HEK293 (cell line): ENCODE results near the gene AGMAT.
"Not testable (repeated sequence)": the region's sequence is repeated elsewhere in the genome, so short reads cannot be mapped to it uniquely, and the experiment has no call there.

Experiments used
- CTCF ChIA-PET: fragments of 350-600 bp; formaldehyde crosslinking; extraction: SDS; loops from one replicate; lab custom pipeline; 2021; ENCODE audit warnings: antibody characterized with exemption; lab: Yijun Ruan, JAX
- POLR2A ChIA-PET: fragments of 300-600 bp; formaldehyde crosslinking; extraction: SDS; loops from one replicate; lab custom pipeline; 2020; ENCODE audit warnings: antibody characterized with exemption, inconsistent platforms; lab: Yijun Ruan, JAX
- H3K27ac ChIP-seq: fragments of 200-500 bp; sonication (Bioruptor generic); 2 replicates; pipeline ENCODE4 v1.5.1; 2014; ENCODE audit warnings: low read depth, low read length, control low read depth, inconsistent platforms; ENCODE audit errors: extremely low read depth
- H3K36me3 ChIP-seq, 2 experiments: fragments of 200-500 bp in 1 of 2; sonication (Bioruptor generic) in 1 of 2; 1 replicate in 1 of 2; 2 replicates in 1 of 2; pipeline ENCODE4 v1.5.1; 2014 to 2017; ENCODE audit warnings: inconsistent platforms in 2 of 2, low read length in 2 of 2; ENCODE audit not compliant: control insufficient read depth in 2 of 2, insufficient read depth in 1 of 2
- H3K4me1 ChIP-seq: fragments of 200-500 bp; sonication (Bioruptor generic); 2 replicates; pipeline ENCODE4 v1.5.1; 2014; ENCODE audit warnings: mild to moderate bottlenecking, low read length, inconsistent platforms; ENCODE audit not compliant: control insufficient read depth, insufficient read depth
- H3K4me3 ChIP-seq: 2 replicates; pipeline ENCODE4 v1.5.1; 2011; ENCODE audit warnings: low read depth, mild to moderate bottlenecking, control low read depth, low read length, moderate library complexity
- H3K9me3 ChIP-seq: fragments of 200-500 bp; sonication (Bioruptor generic); 2 replicates; pipeline ENCODE4 v1.5.1; 2014; ENCODE audit warnings: low read depth, low read length, inconsistent platforms; ENCODE audit not compliant: control insufficient read depth, insufficient read depth
- GLI4 ChIP-seq: fragments of 450-650 bp; formaldehyde crosslinking; IDR thresholded peaks from 2 replicates; pipeline ENCODE4 v1.5.1; 2016; ENCODE audit warnings: missing biosample characterization, missing genetic modification characterization
- SP7 ChIP-seq: fragments of 450-650 bp; formaldehyde crosslinking; IDR thresholded peaks from 2 replicates; pipeline ENCODE4 v1.5.1; 2016; ENCODE audit warnings: missing biosample characterization, missing genetic modification characterization
- TRIM28 ChIP-seq: IDR thresholded peaks from 2 replicates; pipeline ENCODE4 v1.6.1; 2011; ENCODE audit warnings: low read length, control low read depth, borderline replicate concordance
- ZBTB17 ChIP-seq: fragments of 450-650 bp; formaldehyde crosslinking; IDR thresholded peaks from 2 replicates; pipeline ENCODE4 v1.5.1; 2016; ENCODE audit warnings: missing biosample characterization, missing genetic modification characterization
- ZBTB20 ChIP-seq: fragments of 450-650 bp; formaldehyde crosslinking; IDR thresholded peaks from 2 replicates; pipeline ENCODE4 v1.5.1; 2016; ENCODE audit warnings: missing biosample characterization, missing genetic modification characterization
- ZFP69B ChIP-seq: fragments of 450-650 bp; formaldehyde crosslinking; IDR thresholded peaks from 2 replicates; pipeline ENCODE4 v1.5.1; 2016; ENCODE audit warnings: missing biosample characterization, missing genetic modification characterization
- ZNF174 ChIP-seq: fragments of 450-650 bp; formaldehyde crosslinking; IDR thresholded peaks from 2 replicates; pipeline ENCODE4 v1.5.0; 2017; ENCODE audit warnings: missing biosample characterization, mild to moderate bottlenecking, missing genetic modification characterization
- ZNF214 ChIP-seq: fragments of 450-650 bp; formaldehyde crosslinking; IDR thresholded peaks from 2 replicates; pipeline ENCODE4 v1.5.1; 2017; ENCODE audit warnings: missing biosample characterization, mild to moderate bottlenecking, missing genetic modification characterization, borderline replicate concordance
- ZNF24 ChIP-seq: fragments of 450-650 bp; formaldehyde crosslinking; IDR thresholded peaks from 2 replicates; pipeline ENCODE4 v1.5.1; 2016; ENCODE audit warnings: missing biosample characterization, missing genetic modification characterization
- ZNF391 ChIP-seq: fragments of 450-650 bp; formaldehyde crosslinking; IDR thresholded peaks from 2 replicates; pipeline ENCODE4 v1.5.1; 2016; ENCODE audit warnings: low read depth, missing biosample characterization, missing genetic modification characterization, borderline replicate concordance
- ZNF664 ChIP-seq: fragments of 450-650 bp; formaldehyde crosslinking; IDR thresholded peaks from 2 replicates; pipeline ENCODE4 v1.5.1; 2016; ENCODE audit warnings: missing biosample characterization, missing genetic modification characterization
- ZNF701 ChIP-seq: fragments of 450-650 bp; formaldehyde crosslinking; IDR thresholded peaks from 2 replicates; pipeline ENCODE4 v1.5.1; 2016; ENCODE audit warnings: missing biosample characterization, missing genetic modification characterization
- TF ChIP-seq, protein P1 (sequence below): fragments of 450-650 bp; formaldehyde crosslinking; IDR thresholded peaks from 2 replicates; pipeline ENCODE4 v1.5.1; 2016; ENCODE audit warnings: missing biosample characterization, missing genetic modification characterization, borderline replicate concordance
- TF ChIP-seq, protein P2 (sequence below): fragments of 450-650 bp; formaldehyde crosslinking; IDR thresholded peaks from 2 replicates; pipeline ENCODE4 v1.5.1; 2016; ENCODE audit warnings: missing biosample characterization, missing genetic modification characterization
- TF ChIP-seq, protein P3 (sequence below): fragments of 450-650 bp; formaldehyde crosslinking; IDR thresholded peaks from 2 replicates; pipeline ENCODE4 v1.5.1; 2016; ENCODE audit warnings: missing biosample characterization, missing genetic modification characterization

The AGMAT gene

DNA sequence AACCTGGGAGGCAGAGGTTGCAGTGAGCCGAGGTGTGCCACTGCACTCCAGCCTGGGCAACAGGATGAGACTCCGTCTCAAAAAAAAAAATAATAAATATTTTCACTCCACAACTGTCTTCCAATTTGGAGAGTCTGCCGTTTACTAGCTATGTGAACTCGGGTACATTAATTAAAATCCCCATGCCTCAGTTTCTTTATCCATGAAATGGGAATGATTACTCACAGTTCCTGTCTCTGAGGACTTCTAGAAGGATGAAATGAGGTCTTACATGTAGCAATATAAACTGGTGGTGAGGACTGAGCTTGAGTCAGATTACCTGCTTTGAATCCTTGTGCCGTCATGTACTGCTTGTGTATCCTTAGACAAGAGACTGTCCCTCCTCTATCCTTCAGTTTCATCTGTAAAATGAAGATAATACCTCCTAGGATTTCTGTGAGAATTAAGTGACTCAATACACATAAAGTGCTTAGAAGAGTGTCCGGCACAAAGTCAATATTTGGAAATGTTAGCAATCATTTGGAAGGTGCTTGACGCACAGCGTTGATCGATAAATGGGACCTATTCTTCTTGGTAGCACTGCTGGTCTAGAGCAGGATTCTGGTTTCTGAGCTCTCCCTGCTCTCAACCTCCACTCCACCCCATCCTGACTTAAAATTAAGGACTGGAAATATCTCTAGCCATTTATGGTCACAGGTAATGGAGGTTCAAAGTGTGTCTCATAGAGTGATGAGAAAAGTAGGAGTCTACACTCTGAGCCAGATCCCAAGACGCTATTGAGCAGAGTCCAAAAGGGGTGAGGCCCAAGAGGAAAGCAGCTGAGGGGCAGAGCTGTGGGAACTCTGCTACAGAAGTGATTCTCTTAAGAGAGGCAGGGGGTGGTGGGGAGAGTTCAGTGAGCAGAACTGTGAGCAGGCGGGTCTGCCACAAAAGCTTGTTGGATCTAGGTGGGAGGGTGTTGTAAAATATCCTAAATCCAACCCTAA is 20.8 kb upstream of the AGMAT start:
- no peaks in the 10 kb centered on the region for H3K9me3 ChIP-seq
- TF ChIP-seq ZNF174 (tag by site-specific recombination) (no peak), ZNF664 (tag by site-specific recombination) (0 out of 2 replicates have a peak, but pooled peaks have one; percentile 11)
- no peaks in the 10 kb centered on the region for H3K36me3 ChIP-seq
- ChIA-PET POLR2A (interaction anchor here (2.4 kb wide), 1 partner anchor 11 kb away, joined by 23 read pairs; the partner anchor contains the start of gene DDI2), CTCF (interaction anchor here (1.2 to 1.4 kb wide), 2 partner anchors 10 to 135 kb away, joined by 4 to 5 read pairs; no protein-coding TSS in a partner anchor)
- no peak overlapping the region for H3K4me3 ChIP-seq
- no peaks in the 10 kb centered on the region for H3K4me1 ChIP-seq
- no peak overlapping the region for H3K27ac ChIP-seq

DNA sequence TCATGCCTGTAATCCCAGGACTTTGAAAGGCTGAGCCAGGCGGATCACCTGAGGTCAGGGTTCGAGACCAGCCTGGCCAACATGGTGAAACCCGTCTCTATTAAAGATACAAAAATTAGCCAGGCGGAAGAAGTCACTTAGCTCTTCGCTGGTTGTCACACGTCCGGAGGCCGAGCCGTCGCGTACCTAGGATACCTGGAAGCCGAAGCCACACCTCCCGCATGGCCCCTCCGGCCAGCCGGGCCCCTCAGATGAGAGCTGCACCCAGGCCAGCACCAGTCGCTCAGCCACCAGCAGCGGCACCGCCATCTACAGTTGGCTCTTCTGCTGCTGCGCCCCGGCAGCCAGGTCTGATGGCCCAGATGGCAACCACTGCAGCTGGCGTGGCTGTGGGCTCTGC is 19.5 kb upstream of the AGMAT start:
- ChIA-PET POLR2A (interaction anchor here (1.4 to 2.4 kb wide), 3 partner anchors 10 to 19 kb away, joined by 4 to 23 read pairs (median 7); partner anchors contain the start of gene DDI2), CTCF (interaction anchor here (0.8 to 1.2 kb wide), 2 partner anchors 8 to 115 kb away, joined by 4 read pairs; no protein-coding TSS in a partner anchor)
- H3K4me1 ChIP-seq, H3K9me3 ChIP-seq, H3K4me3 ChIP-seq, H3K27ac ChIP-seq, H3K36me3 ChIP-seq: not testable (repeated sequence)

DNA sequence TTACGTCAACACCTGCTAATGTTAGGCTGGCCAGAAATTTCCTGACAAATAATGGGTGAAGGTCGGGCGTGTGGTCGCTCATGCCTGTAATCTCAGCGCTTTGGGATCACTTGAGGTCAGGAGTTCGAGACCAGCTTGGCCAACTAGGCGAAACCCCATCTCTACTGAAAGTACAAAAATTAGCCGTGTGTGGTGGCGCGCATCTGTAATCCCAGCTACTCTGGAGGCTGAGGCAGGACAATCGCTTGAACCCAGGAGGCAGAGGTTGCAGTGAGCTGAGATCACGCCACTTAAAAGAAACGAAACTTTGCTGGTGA is 19.1 kb upstream of the AGMAT start:
- H3K36me3 ChIP-seq, H3K4me3 ChIP-seq, H3K4me1 ChIP-seq, H3K9me3 ChIP-seq, CTCF ChIA-PET: not testable (repeated sequence)
- H3K27ac ChIP-seq = peak overlapping the region; percentile 43; the same call in 1 of the 2 replicates
- POLR2A ChIA-PET = interaction anchor here (0.8 to 2.4 kb wide), 8 partner anchors 8 to 77 kb away, joined by 3 to 23 read pairs (median 4); partner anchors contain the start of genes DDI2 and DNAJC16
- TF ChIP-seq ZNF391 (tag by site-specific recombination) (0 out of 2 replicates have a peak, but pooled peaks have one; percentile 43), ZNF701 (tag by site-specific recombination) (peak; percentile 59; the same call in 1 of the 2 replicates)
- TF ChIP-seq, protein P1, sequence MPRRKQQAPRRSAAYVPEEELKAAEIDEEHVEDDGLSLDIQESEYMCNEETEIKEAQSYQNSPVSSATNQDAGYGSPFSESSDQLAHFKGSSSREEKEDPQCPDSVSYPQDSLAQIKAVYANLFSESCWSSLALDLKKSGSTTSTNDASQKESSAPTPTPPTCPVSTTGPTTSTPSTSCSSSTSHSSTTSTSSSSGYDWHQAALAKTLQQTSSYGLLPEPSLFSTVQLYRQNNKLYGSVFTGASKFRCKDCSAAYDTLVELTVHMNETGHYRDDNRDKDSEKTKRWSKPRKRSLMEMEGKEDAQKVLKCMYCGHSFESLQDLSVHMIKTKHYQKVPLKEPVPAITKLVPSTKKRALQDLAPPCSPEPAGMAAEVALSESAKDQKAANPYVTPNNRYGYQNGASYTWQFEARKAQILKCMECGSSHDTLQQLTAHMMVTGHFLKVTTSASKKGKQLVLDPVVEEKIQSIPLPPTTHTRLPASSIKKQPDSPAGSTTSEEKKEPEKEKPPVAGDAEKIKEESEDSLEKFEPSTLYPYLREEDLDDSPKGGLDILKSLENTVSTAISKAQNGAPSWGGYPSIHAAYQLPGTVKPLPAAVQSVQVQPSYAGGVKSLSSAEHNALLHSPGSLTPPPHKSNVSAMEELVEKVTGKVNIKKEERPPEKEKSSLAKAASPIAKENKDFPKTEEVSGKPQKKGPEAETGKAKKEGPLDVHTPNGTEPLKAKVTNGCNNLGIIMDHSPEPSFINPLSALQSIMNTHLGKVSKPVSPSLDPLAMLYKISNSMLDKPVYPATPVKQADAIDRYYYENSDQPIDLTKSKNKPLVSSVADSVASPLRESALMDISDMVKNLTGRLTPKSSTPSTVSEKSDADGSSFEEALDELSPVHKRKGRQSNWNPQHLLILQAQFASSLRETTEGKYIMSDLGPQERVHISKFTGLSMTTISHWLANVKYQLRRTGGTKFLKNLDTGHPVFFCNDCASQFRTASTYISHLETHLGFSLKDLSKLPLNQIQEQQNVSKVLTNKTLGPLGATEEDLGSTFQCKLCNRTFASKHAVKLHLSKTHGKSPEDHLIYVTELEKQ (tag by site-specific recombination) = 0 out of 2 replicates have a peak, but pooled peaks have one; percentile 10

DNA sequence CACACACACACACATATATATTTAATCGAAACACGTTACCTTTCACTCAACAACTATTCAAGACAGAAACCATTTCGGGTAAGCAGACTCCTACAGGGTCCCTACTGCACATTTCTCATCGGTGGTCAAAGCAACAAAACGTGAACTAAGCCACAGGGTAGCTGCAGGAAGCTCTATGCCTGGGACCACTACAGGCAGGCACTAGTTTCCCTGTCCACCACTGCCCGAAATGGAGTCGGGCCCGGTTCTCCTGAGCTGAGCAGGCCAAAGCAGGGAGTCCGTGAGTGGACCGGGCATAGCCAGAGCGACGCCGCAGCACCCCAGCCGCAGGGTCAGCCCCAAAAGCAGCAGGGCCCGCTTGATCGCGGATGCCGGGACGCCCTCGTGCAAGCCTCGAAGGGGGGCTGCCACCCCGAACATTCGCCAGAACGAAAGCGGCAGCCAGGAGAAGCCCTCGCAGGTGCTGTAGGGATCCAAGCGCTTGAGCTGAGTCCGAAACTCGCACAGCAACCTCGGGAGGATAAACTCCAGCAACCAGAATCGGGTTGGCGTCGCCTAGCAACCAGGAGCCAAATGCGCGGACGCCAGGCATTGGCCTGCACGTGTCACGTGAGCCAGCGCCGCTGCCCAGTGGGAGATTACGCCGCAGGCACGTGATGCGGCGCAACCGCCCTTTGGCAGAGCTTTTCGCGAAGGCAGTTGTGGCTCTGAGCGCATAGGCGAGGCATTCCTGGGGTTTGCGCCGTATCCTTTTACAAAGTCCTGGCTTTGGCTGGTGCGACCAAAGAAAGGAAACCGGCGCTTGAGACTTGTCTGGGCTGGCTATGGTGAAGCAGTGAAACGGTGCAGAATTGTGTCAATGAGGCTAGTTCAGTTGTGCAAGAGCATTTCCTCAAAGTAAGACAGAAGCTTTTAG is 18.5 kb upstream of the AGMAT start:
- Histone ChIP-seq H3K4me1 (no peaks in the 10 kb centered on the region), H3K9me3 (no peaks in the 10 kb centered on the region), H3K4me3 (peak overlapping the region; percentile 66), H3K36me3 (no peaks in the 10 kb centered on the region), H3K27ac (peak overlapping the region; percentile 55; the same call in 1 of the 2 replicates)
- CTCF ChIA-PET = interaction anchor here (0.6 to 0.9 kb wide), 4 partner anchors 9 to 188 kb away, joined by 3 to 8 read pairs (median 4); no protein-coding TSS in a partner anchor
- POLR2A ChIA-PET = interaction anchor here (0.6 to 2.4 kb wide), 11 partner anchors 9 to 159 kb away, joined by 3 to 23 read pairs (median 3); partner anchors contain the start of genes DDI2 and DNAJC16
- TF ChIP-seq ZFP69B (tag by site-specific recombination) (peak; percentile 48; the same call in 1 of the 2 replicates), GLI4 (tag by site-specific recombination) (no peak), ZNF24 (tag by site-specific recombination) (peak; percentile 13; the same call in 1 of the 2 replicates), ZBTB17 (tag by site-specific recombination) (peak; percentile 72), TRIM28 (peak; percentile 48; the same call in 1 of the 2 replicates), ZBTB20 (tag by site-specific recombination) (peak; percentile 64; the same call in 1 of the 2 replicates), ZNF214 (tag by site-specific recombination) (no peak), SP7 (peak; percentile 32; the same call in 1 of the 2 replicates), ZNF391 (tag by site-specific recombination) (peak; percentile 49)
- TF ChIP-seq, protein P2, sequence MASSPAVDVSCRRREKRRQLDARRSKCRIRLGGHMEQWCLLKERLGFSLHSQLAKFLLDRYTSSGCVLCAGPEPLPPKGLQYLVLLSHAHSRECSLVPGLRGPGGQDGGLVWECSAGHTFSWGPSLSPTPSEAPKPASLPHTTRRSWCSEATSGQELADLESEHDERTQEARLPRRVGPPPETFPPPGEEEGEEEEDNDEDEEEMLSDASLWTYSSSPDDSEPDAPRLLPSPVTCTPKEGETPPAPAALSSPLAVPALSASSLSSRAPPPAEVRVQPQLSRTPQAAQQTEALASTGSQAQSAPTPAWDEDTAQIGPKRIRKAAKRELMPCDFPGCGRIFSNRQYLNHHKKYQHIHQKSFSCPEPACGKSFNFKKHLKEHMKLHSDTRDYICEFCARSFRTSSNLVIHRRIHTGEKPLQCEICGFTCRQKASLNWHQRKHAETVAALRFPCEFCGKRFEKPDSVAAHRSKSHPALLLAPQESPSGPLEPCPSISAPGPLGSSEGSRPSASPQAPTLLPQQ (tag by site-specific recombination) = peak; percentile 78; the same call in 1 of the 2 replicates
- TF ChIP-seq, protein P3, sequence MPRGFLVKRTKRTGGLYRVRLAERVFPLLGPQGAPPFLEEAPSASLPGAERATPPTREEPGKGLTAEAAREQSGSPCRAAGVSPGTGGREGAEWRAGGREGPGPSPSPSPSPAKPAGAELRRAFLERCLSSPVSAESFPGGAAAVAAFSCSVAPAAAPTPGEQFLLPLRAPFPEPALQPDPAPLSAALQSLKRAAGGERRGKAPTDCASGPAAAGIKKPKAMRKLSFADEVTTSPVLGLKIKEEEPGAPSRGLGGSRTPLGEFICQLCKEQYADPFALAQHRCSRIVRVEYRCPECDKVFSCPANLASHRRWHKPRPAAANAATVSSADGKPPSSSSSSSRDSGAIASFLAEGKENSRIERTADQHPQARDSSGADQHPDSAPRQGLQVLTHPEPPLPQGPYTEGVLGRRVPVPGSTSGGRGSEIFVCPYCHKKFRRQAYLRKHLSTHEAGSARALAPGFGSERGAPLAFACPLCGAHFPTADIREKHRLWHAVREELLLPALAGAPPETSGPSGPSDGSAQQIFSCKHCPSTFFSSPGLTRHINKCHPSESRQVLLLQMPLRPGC = 0 out of 2 replicates have a peak, but pooled peaks have one; percentile 10
